NCI-H146 treated with DMSO at 0.1 percent for 48 hours (cell line): ENCODE results near the gene VSTM4.

Source experiments
- DNase-seq: peaks from one replicate; lab custom pipeline; 2025; ENCODE audit not compliant: unreplicated experiment; lab: John Stamatoyannopoulos, UW

The VSTM4 gene

GRCh38 chr10:49115015-49115795 lies at the start of gene VSTM4:
Gene VSTM4, minus strand, starts transcription at chr10:49115522. Its CDS starts 37 bp downstream, at chr10:49115485.
- no peak for DNase-seq

- DNase-seq, result peak; percentile 11
Measured at GRCh38 chr10:49164559-49165188, 49.4 kb upstream of the VSTM4 start.

DNA sequence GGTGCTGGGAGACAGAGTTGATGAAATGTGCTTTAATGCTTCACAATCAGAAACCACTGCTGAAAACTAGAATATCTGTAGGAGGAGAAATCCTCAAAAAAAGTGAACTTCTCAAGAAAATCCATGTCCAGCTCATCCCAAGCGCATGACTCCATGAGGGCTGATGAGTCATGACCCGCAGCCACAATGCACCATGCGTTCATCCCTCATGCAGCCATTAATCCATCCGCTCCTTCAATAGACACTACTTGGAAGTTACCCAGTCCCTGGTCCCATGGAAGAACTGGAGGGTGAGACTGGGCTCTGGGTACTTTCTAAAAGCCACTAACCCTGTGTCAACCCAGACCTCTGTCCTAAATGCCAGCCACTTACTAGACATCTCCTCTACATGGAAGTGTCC lies 48.4 kb upstream of the VSTM4 start:
- no peak for DNase-seq

DNA sequence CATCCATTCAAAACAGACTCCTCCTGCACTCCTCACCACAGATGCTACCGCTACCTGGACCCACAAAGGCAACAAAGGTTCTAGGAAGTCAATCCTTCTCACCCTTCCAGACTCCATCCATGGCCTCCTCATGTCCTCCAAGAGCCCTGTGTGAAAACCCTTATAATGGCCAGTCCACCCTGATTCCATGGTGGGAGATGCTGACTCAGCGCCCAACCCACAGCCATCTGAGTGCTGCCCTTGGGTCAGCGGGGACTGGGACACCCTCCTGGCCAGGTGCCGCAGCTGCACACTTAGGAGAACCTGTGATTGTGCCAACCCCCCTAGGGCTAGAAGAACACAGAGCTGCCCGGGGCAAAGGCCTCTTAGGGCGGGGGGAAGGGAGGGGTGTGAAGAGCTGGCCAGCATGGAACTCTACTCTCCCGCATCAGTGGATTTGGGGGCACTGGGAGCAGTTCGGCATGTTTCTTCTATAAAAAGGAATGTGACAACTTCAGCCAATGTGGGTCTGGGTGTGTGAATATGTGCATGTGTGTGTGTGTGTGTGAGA lies 47.5 kb upstream of the VSTM4 start:
- DNase-seq, result no peak

DNA sequence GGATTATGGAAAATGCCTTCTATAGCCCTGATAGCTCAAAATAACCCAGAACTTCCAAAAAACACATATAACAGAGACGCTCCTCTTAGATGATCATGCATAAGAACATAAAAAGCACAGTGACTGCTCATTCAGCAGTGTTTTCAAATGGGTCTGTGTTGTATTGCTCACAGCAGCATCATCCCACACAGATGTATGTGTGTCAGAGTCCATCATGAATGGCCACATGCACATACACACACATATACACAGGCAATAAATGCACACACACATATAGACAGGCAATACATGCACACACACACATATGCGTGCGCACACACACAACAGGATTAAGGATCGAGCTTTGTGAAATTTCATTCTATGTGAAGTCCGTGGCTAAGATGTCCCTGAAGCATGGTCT lies 46.7 kb upstream of the VSTM4 start:
- no peak for DNase-seq

DNA sequence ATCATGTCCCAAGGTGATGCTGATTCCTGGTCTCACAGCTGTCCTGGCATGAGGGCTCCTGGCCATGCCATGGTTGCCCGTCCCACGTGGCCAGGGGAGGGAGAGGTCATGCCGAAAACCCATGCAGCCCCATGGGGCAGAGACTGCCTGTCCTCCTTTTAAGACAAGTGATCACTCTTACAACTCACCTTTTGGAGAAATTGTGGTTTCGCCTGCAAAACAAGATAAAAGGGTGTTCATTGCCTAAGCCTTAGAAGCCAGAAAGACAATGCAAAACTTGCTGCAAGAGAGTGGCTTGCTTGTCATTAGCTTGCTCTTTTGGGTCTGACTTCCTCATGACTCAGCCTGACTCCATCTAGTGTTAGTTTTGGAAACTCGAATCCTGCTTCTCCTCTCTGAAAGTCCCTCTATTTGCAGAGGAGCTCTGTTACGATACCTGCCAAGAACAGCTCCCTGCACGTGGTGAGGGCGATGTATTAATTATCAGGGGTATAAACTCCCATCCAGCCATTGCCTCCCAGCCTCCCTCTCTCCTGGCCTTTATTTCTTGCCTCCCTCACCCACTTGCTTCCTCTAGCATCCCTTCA lies 46.2 kb upstream of the VSTM4 start:
- peak; percentile 44 for DNase-seq

GRCh38 chr10:49160814-49161213 lies 45.5 kb upstream of the VSTM4 start:
- no peak for DNase-seq

DNA sequence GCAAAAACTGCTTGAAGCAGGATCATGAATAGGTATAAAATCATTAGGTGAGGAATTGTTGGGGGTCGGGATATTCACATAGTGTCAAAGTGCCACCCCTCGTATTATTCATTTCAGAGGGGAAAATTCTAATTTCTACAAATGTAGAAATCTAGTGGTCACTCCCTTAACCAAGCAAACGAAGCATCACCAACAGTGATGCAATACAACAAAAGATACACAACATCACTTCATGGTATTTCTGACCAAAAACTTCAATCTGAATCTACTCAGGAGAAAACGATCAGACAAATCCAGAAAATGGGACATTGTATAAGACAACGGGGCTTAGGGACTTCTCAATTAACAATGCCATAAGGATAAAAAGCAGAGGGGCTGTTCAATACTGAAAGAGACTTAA lies 44.8 kb upstream of the VSTM4 start:
- DNase-seq, result no peak

DNA sequence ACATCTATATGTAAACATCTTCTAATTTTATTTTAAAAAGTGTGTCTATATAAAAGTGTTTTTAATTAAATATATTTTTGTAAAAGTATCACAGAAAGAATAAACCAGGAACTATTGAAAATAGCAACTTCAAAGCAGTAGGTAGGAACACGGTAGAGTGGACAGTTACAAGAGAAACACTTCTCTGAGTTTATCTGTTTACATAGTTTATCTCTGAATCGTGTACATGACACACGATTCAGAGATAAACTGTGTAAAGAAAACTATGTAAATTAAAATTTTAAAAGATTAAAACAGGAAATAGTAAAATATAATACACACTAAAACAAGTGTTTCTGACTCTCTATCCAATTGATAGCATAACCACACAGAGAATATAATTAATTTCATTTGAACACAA lies 43.6 kb upstream of the VSTM4 start:
- DNase-seq, result no peak

DNA sequence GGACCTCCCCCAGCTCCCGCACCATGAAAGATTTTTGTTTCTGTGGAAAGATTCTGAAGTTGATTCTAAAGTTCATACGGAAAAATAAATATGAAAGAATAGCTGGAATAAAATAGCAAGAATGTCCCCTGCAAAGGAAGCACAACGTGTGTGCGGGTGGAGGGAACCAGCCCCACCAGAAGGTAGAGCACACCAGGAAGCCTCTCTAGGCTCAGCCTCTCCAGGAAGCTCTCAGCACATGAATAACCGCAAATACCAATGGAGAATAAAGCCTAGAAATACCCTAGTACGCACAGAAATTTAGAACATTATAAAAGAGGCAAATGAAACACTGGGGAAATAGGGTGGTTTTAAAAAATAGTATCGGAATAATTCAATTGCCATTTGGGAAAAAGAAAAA lies 43.1 kb upstream of the VSTM4 start:
- no peak for DNase-seq

- DNase-seq, result no peak
Measured at GRCh38 chr10:49157229-49157628, 41.9 kb upstream of the VSTM4 start.

GRCh38 chr10:49154641-49155040 lies 39.3 kb upstream of the VSTM4 start:
- peak; percentile 18 for DNase-seq

GRCh38 chr10:49153971-49154370 lies 38.6 kb upstream of the VSTM4 start:
- no peak for DNase-seq

DNA sequence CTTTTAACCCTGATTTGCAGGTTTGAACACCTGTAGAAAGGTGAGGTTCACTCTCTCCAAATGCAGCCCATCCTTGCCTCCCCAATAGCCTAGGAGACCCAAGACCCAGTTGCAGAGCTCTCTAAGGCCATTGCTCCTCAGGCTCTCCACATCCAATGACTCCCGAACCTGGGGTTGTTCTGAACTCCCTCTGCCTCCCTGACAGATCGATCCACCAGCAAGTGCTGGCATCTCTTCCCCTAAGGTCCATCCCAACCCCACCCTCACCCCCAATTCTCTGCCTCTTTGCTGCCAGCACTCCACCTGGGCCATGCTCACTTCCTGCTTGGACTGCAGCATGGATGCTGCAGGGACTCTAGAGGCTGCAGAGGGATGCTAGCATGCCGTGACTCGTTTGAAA lies 37.8 kb upstream of the VSTM4 start:
- DNase-seq, result no peak

GRCh38 chr10:49152663-49153062 lies 37.3 kb upstream of the VSTM4 start:
- no peak for DNase-seq

DNA sequence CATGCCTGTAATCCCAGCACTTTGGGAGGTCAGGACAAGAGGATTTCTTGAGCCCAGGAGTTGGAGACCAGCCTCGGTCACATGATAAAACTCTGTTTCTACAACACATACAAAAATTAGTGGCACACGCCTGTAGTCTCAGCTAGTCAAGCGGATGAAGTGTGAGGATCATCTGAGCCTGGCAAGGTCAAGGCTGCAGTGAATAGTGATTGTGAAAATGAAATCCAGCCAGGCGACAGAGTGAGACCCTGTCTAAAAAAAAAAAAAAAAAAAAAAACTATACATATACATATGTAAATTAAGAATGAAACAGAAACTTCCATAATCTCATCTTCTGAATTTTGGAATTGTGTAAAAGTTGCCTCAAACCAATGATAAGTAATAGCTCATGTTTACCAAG lies 36.7 kb upstream of the VSTM4 start:
- DNase-seq, result no peak

GRCh38 chr10:49151481-49151880 lies 36.2 kb upstream of the VSTM4 start:
- no peak for DNase-seq

GRCh38 chr10:49151025-49151445 lies 35.7 kb upstream of the VSTM4 start:
- peak; percentile 49 for DNase-seq

DNA sequence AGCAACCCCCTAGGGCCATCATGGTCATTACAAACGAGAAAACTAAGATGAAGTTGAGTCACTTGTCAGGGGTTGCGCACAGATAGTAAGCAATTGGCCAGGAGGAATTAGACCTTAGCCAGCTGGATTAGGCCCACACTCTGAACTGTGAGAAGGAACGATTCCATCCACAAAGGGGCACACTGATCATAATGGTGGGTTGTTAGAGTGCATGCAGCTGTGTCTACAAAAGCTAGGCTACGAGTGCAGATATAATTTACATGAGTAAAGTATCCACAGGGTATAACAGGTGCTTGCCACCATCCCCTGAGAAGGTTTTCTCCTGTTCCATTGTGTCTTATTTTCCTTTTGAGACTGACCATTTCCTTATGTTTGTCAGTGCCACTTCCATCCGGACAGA lies 35.1 kb upstream of the VSTM4 start:
- peak; percentile 89 for DNase-seq

- DNase-seq, result no peak
Measured at GRCh38 chr10:49149881-49150280, 34.6 kb upstream of the VSTM4 start.

DNA sequence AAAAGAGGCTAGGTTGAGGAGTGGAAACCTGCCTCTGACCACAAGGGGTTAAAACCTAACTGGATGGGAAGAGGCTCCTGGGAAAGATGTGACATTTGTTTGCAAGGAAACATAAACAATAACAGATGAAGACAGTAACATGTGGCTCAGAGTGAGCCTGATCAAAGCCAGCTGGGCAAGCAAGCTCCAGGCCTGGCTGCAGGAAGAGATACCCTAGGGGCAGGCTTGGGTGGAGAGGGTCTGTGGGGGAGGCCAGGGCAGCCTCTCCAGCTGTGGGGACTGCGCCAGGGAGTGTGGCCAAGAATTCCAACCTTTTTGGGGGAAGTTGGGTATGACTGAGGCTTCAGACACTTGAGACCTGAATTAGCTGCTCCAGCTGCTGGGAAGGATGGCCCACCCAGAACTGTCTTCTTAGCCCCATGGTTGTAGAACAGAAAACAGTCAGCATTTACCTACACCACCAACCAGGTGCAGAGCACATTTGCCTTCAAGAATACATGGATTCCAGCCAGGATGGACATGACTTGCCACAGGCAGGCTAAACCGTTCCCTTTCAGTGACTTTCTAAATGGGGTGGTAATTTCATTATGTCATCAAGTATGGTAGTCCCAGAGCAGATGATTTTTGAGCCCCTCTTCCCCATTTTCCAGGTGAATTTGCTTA lies 28.9 kb upstream of the VSTM4 start:
- DNase-seq, result no peak

GRCh38 chr10:49143249-49143648 lies 27.9 kb upstream of the VSTM4 start:
- DNase-seq, result no peak
